Lung (tissue), 16 donors: Measurements from ENCODE around the gene AADACL3. TPM values are rescaled to one million over a fixed set of nuclear protein-coding genes. Genes with fewer than 3 reads are reported as not detected.

Experiments
- ATAC-seq: fragments of 200-7000 bp; cut with Tn5 transposase; one replicate; pipeline ENCODE4 v1.9.1; 2020; ENCODE audit warnings: moderate number of reproducible peaks; ENCODE audit not compliant: insufficient read depth, low FRiP score
- DNase-seq, 3 donors: peaks; one replicate each; pipeline ENCODE4 v3.0.0-alpha.2; 2013 to 2017
- H3K27ac ChIP-seq, 2 donors: one replicate each; pipeline ENCODE4 v1.5.1; 2013; ENCODE audit warnings: mild to moderate bottlenecking in 2 of 2, moderate library complexity in 2 of 2, control low read depth in 1 of 2, inconsistent platforms in 1 of 2, low read depth in 1 of 2, low read length in 1 of 2
- H3K27me3 ChIP-seq, 3 donors: one replicate each; pipeline ENCODE4 v1.5.1; 2013; ENCODE audit warnings: low read length in 2 of 3; ENCODE audit not compliant: control insufficient read depth in 3 of 3, insufficient read depth in 3 of 3
- H3K36me3 ChIP-seq, 4 donors: one replicate each; pipeline ENCODE4 v1.5.1; 2013; ENCODE audit warnings: low read length in 4 of 4, mild to moderate bottlenecking in 1 of 4, moderate library complexity in 1 of 4; ENCODE audit not compliant: control insufficient read depth in 4 of 4, insufficient read depth in 4 of 4
- H3K4me1 ChIP-seq, 5 donors: one replicate each; pipeline ENCODE4 v1.5.1; 2013; ENCODE audit warnings: low read length in 5 of 5, mild to moderate bottlenecking in 2 of 5, moderate library complexity in 1 of 5; ENCODE audit not compliant: control insufficient read depth in 5 of 5, insufficient read depth in 5 of 5
- H3K4me3 ChIP-seq: one replicate; pipeline ENCODE4 v1.5.1; 2013; ENCODE audit warnings: mild to moderate bottlenecking, control low read depth, moderate library complexity
- H3K9ac ChIP-seq, 2 donors: one replicate each; pipeline ENCODE4 v1.5.1; 2013; ENCODE audit warnings: low read length in 2 of 2, control low read depth in 1 of 2; ENCODE audit not compliant: insufficient read depth in 1 of 2
- H3K9me3 ChIP-seq, 4 donors: one replicate each; pipeline ENCODE4 v1.5.1; 2013; ENCODE audit warnings: low read length in 3 of 4, mild to moderate bottlenecking in 1 of 4, moderate library complexity in 1 of 4; ENCODE audit not compliant: control insufficient read depth in 4 of 4, insufficient read depth in 3 of 4
- WGBS, 2 donors: extraction: QIAGEN DNeasy Blood & Tissue Kit; methylation state at CpG; one replicate each; pipeline ENCODE4 v1.1.7; 2013; 5-methylcytosine and 5-hydroxymethylcytosine counted together
- long read RNA-seq, 5 donors: transcript quantifications; one replicate each; lab custom pipeline, GENCODE V29; 2026
- polyA plus RNA-seq, 2 donors: library from polyadenylated mRNA; stranded (reverse); fragments of 200-250 nt; gene quantifications; one replicate each; pipeline ENCODE4 v1.2.1, GENCODE V29; 2013
- total RNA-seq, 2 donors: library from RNA; depleted of rRNA in 1 of 2; stranded (reverse); fragments of >200 nt in 1 of 2; gene quantifications; one replicate each; pipeline ENCODE4 v1.2.1, GENCODE V29; 2014 to 2021
- TF ChIP-seq, protein P1 (sequence below): IDR thresholded peaks from 2 replicates; pipeline ENCODE4 v1.5.1; 2012; ENCODE audit warnings: mild to moderate bottlenecking; ENCODE audit errors: control extremely low read depth, extremely low read depth
- donor health status: control.
- donor health status: control.
- donor health status: Bipolar disorder and iron deficiency.
- donor health status: healthy.
- donor health status: DM: yes; HTN: yes; CAD: no.

The AADACL3 gene, protein sequence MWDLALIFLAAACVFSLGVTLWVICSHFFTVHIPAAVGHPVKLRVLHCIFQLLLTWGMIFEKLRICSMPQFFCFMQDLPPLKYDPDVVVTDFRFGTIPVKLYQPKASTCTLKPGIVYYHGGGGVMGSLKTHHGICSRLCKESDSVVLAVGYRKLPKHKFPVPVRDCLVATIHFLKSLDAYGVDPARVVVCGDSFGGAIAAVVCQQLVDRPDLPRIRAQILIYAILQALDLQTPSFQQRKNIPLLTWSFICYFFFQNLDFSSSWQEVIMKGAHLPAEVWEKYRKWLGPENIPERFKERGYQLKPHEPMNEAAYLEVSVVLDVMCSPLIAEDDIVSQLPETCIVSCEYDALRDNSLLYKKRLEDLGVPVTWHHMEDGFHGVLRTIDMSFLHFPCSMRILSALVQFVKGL
- total RNA-seq (not detected), polyA plus RNA-seq (not detected)
- long read RNA-seq, donor 1, result 0 reads
- long read RNA-seq, donor 2, result 0 reads
- long read RNA-seq, donor 3, result 0 reads
- long read RNA-seq, donor 4, result 0 reads
- long read RNA-seq, donor 5, result 0 reads

DNA sequence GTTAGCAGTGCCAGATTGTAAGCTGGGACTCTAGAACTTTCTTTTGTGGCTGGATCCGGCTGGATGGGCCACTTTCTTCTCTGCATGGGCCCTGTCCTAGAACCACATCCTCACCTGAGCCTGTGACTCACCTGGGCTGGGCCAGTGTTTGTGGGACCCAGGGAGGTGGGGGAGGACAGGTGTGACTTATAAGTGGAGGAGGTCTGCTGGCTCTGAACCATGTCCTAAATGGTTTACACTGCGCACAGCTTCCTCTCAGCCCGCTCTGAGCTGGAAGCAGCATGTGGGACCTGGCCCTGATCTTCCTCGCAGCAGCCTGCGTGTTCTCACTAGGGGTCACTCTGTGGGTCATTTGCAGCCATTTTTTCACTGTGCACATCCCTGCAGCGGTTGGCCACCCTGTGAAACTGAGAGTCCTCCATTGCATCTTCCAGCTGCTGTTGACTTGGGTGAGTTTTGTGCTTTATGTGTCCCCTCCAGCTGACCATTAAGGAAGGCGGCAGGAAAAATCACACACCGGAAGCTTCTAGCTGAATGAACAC is at the start of gene AADACL3:
AADACL3 (plus strand) TSS at position 215 of the 542 bp plus-strand sequence; CDS start at position 282, 67 bp downstream.
- Histone ChIP-seq H3K27ac (no peak within 1 kb of the TSS), H3K27me3 (peaks cover 0 to 4% (median 0%) of the 10 kb centered on the region in 3 donors), H3K4me3 (no peak within 1 kb of the TSS), H3K36me3 (no peaks in the 10 kb centered on the region), H3K9ac (no peak within 1 kb of the TSS), H3K9me3 (no peaks in the 10 kb centered on the region), H3K4me1 (no peaks in the 10 kb centered on the region)
- WGBS, 2 donors, result 79 to 87% methylated on average over 8 of the region's 8 CpGs
- DNase-seq (no peak), ATAC-seq (no peak)
- TF ChIP-seq, protein P1, sequence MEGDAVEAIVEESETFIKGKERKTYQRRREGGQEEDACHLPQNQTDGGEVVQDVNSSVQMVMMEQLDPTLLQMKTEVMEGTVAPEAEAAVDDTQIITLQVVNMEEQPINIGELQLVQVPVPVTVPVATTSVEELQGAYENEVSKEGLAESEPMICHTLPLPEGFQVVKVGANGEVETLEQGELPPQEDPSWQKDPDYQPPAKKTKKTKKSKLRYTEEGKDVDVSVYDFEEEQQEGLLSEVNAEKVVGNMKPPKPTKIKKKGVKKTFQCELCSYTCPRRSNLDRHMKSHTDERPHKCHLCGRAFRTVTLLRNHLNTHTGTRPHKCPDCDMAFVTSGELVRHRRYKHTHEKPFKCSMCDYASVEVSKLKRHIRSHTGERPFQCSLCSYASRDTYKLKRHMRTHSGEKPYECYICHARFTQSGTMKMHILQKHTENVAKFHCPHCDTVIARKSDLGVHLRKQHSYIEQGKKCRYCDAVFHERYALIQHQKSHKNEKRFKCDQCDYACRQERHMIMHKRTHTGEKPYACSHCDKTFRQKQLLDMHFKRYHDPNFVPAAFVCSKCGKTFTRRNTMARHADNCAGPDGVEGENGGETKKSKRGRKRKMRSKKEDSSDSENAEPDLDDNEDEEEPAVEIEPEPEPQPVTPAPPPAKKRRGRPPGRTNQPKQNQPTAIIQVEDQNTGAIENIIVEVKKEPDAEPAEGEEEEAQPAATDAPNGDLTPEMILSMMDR, result no peak

DNA sequence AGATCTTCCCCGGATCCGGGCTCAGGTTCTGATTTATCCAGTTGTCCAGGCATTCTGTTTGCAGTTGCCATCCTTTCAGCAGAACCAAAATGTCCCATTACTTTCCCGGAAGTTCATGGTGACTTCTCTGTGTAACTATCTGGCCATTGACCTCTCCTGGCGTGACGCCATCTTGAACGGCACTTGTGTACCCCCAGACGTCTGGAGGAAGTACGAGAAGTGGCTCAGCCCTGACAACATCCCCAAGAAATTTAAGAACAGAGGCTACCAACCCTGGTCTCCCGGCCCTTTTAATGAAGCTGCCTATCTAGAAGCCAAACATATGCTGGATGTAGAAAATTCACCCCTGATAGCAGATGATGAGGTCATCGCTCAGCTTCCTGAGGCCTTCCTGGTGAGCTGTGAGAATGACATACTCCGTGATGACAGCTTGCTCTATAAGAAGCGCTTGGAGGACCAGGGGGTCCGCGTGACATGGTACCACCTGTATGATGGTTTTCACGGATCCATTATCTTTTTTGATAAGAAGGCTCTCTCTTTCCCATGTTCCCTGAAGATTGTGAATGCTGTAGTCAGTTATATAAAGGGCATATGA is 49.7 kb upstream of the AADACL3 start:
- Histone ChIP-seq H3K27ac (no peak overlapping the region), H3K36me3 (no peaks in the 10 kb centered on the region), H3K4me3 (no peak overlapping the region), H3K4me1 (no peaks in the 10 kb centered on the region), H3K27me3 (peaks cover 0 to 4% (median 0%) of the 10 kb centered on the region in 3 donors), H3K9me3 (peaks cover 0 to 13% (median 6%) of the 10 kb centered on the region in 4 donors), H3K9ac (no peak overlapping the region)
- ATAC-seq, result no peak
- TF ChIP-seq, protein P1, result no peak
- WGBS, 2 donors, result 78 to 89% methylated on average over 15 of the region's 15 CpGs
- no peak for DNase-seq

DNA sequence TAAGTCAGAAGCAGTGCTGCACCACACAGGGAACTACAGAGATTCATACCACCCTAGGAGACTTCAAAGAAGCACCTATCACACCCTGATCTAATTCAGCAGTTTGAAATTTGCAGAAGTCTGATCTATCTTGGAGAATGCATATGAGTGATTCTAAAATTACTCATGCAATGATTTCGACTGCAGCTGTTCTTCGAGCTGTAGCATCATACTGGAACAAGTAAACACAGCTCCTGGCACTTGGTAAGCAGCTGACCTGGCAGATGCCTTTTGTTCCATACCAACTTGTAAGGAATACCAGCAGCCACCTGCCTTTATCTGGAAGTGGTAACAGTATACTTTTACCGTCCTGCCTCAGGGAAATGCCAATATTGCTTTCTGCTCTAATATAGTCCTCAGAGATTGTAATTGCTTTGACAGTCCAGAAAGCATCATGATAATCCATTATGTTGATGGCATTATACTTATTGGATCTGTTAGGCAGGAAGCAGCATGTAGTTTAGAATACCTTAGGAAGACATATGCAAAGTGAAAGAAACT is 46.3 kb upstream of the AADACL3 start:
- Histone ChIP-seq H3K27me3 (peaks cover 0 to 5% (median 0%) of the 10 kb centered on the region in 3 donors), H3K4me3 (no peak overlapping the region), H3K9me3 (peaks cover 0 to 8% (median 2%) of the 10 kb centered on the region in 4 donors), H3K27ac (no peak overlapping the region), H3K4me1 (no peaks in the 10 kb centered on the region), H3K9ac (no peak overlapping the region), H3K36me3 (no peaks in the 10 kb centered on the region)
- ATAC-seq (no peak), DNase-seq (no peak)
- 77 to 81% methylated on average over 3 of the region's 3 CpGs for WGBS, 2 donors
- TF ChIP-seq, protein P1, result no peak
